Measurements from ENCODE around the gene CBFA2T3.

Gene CBFA2T3

DNA sequence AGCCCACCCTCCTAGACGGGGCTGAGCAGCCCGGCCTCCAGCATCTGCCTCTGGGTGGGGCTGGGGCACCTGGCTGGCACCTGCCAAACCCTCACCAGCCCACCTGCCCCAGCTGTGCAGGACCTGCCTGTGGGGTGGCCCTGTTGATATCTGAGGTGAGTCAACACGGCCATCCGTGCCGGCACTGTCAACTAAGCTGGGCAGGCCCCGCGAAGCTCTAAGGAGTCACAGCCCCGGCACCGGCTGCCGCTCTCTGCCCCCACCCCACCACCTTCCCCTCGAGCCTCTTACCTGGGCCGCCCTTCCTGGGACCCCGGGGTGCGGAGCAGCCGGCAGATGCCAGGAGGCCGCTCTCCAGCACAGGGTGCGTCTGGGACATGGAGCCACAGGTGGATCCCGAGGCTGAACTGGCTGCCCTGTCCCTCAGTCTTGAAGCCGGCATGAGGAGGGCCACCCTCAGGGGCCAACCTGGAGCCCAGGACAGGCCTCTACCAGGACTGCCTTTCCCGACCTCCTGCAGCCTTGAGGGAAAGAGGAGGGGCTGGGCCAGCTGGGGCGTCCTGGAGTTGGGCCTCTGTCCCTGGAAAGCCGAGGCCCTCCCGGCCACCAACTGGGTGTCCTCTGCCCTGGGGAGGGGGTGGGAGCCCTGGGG, 515 bp downstream of the CBFA2T3 start:
- no peak for DNase-seq (ENCODE audit: low read depth in 2 of 2)

DNA sequence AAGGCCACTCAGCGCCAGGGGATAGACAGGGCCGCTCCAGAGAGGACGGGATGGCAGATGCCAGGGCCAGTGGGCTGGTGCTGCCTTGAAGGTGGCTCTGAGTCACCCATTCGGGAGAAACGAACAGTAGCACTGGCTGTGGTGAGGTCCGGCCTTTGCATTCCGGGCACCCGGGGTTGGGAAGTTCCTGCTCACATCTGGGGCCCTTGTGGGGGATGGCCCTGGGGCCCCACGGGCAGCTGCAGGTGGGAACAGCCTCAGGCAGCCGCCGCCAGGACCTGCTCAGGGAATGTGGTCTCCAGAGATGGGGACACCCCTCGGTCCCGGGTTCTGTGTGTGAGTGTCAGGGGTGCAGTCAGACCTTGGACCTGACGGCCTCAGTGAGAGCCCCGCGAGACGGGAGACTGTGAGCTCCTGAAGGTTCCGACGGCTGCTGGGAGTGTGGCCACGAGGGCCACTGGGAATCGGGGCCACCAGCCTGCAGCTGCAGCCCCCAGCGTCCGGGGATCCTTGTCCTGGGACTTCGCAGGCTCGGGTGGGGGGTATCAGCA, 1.4 kb downstream of the CBFA2T3 start:
- DNase-seq (ENCODE audit: low read depth in 2 of 2): no peak

DNA sequence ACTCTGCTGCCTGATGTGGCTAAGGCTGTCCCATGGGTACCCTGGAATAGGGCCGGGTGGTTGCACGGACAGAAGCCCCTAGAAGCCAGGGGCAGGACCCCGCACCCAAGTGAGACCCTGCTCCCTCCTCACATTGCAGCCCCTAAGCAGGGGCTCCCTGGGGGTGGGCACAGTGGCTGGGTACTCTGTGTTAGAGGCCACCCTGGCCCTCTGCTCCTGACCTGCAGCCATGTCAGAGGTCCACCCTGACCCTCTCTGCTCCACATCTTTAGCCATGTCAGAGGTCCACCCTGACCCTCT, 2.1 kb downstream of the CBFA2T3 start:
- DNase-seq (ENCODE audit: low read depth in 2 of 2): no peak

DNA sequence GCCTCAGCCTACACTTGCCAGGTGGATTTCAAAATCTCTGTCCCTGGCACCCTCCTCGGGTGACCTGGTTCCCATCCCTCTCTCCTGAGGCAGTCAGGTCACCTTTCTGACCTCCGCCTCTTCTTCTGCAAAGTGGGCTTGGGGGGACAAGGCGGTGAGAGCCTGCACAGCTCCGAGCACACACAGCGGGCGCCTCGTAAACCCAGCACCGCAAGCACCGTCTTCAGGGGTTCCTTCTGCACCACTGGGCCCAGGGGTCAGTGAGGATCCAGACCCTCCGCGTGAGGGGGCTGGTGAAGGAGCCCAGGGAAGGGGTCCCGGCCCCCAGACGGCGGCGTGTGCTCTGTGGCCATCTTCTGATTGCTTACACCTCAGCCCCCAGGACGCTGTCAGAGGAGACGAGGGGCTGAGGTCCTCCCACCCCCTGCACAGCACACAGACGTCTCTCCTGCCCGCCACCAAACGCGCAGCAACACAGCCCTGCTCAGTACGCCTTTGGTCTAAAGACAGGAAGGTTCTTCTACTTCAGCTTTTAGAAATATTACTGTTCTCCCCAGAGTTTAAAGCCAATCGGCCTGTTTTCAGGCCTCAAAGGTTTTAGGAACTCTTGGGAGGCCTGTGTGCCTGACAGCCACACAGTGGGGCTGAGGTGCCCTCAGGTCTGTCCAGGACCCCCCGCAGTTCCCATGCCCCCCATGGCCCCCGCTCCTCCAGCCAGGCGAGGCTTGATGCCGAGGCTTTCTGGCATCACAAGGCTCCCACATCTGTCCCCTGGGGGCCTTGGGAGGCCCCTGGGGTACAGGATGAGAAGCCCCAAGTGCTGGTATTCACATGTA, 2.7 kb downstream of the CBFA2T3 start:
- no peak for DNase-seq (ENCODE audit: low read depth in 2 of 2)

DNA sequence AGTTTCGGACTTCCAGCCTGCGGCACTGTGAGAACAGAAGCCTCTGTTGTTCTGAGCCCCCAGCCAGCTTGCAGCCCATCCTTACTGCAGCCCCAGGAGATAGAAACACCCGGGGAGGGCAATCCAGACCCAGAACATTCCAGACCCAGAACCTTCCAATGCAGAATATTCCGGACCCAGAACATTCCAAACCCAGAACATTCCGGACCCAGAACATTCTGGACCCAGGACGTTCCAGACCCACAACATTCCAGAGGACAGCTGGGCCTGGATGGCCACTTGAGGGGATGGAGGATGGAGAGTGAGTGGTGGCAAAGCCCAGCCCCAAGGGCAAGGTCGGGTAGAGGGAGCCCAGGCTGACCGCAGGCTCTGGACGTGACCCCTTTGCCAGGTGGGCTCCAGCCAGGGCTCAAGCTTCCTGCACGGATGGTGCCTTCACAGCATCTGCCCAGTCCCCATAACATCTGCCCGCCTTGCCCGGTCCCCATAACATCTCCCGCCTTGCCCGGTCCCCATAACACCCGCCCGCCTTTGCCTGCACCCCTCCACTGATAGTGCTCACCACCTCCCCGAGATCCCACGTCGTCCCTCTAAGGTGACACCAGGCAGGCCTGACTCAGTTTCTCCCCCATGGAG, 3.5 kb downstream of the CBFA2T3 start:
- no peak for DNase-seq (ENCODE audit: low read depth in 2 of 2)

DNA sequence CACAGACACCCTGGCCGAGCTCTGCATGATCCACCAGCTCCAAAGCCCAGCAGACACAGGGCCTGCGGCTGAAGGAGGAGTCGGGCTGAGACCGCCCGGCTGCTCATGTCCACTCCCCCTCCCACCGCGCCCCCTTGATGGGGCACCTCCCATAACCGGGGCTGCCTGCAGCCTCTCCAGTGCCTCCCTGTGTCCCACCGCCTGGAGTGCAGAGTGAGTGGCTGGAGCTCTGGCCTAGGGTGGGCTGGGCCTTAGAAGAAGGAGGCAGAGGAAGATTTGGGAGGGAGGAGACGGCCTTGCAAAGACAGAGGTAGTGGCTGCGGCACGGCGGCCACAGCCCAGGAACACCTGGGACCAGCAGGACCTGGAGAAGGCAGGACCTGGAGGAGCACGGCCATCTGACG, 4.0 kb downstream of the CBFA2T3 start:
- no peak for DNase-seq (ENCODE audit: low read depth in 2 of 2)

DNA sequence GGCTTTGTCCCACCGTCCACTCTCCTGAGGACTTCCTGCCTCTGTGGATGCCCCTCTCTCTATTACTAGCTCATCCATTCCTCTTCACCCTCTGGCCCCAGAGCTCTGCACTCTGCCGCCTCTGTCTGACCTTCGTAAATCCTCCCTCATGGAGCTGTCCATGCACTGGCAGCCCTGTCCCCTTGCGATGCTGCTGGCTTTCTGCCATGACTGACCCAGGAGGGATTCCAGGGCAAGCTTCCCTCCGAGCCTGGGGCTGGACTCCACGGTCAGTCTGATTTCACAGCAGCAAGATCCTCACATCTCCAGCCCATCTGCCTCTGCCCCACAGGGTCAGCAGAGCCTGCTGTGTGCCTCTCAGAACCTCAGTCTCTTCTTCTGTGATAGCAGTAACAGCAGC, 4.7 kb downstream of the CBFA2T3 start:
- DNase-seq (ENCODE audit: low read depth in 2 of 2): no peak

DNA sequence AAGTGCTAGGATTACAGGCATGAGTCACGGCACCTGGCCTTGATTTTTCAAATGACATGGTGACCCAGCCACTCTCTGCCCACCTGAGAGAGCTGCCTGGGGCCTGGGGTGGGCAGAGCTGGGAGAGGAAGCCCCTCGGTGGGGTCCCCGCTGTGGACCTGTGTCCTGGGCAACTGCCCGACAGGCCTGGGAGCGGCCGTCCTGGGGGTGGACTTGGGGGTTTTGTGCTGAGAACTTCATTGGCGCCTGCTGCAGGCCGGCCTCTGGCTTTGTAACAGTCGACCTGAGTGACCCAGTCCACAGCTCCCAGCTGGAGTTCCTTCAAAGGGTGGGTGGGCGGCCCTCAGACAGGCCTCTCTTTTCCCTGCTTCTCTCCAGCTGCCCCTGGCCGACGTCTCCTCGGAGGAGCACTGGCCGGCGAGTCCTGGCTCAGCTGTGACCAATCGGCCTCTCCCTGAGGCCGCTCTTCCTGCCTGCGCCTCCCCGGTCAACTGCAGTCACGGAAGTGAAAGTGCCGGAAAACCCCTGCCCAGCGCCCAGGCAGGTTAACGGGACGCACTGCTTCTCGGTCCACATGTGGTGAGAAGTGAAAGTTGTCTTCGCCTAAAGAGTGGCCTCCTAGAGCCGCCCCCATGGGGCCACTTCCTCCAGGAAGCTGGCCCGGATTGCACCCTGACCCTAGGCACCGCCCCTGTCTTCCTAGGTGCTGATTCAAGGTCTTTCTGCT, 5.5 kb downstream of the CBFA2T3 start:
- no peak for DNase-seq (ENCODE audit: low read depth in 2 of 2)

DNA sequence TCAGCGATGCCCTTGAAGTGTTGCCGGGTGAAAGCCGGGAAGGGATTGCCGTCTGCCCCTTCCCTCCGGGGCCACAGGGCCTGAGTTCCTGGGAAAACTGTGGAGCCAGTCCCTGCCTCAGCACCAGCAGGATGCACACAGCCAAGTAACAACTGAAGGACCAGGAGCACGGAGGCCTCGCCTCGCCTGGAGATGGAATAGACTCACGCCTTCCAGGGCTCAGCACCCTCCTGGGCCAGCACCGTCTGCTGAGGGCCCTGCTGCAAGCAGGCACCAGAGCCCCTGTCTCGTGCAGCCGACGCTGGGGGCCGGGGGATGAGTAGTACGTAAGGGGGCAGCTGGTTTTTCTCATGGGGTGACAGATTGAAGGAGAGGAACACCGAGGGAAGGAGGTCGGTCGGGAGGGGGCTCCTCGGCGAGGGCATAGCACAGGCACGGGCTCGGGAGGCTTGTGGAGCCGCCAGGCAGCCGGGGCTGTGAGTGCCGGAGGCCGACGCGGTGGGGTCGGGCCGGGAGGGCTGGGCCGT, 6.4 kb downstream of the CBFA2T3 start:
- DNase-seq (ENCODE audit: low read depth in 2 of 2): no peak

DNA sequence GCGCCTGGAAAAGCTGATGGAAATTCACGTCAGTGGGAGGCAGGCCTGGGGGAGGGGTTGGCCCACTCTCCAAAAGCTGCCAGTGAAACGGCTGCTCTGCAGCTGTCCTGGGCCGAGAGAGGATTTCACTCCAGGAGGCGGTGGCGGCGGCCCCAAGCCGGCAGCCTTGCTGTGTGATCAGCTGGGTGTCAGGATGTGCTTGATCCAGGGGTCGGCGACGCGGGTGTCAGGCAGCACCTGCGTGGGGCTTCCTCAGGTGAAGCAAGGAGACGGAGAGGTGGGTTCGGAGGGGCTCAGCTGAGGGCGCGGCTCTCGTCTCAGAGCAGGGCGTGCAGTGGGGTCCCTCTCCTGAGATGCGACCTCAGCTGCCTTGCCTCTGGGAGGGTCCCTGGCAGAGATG, 7.0 kb downstream of the CBFA2T3 start:
- DNase-seq (ENCODE audit: low read depth in 2 of 2): no peak

DNA sequence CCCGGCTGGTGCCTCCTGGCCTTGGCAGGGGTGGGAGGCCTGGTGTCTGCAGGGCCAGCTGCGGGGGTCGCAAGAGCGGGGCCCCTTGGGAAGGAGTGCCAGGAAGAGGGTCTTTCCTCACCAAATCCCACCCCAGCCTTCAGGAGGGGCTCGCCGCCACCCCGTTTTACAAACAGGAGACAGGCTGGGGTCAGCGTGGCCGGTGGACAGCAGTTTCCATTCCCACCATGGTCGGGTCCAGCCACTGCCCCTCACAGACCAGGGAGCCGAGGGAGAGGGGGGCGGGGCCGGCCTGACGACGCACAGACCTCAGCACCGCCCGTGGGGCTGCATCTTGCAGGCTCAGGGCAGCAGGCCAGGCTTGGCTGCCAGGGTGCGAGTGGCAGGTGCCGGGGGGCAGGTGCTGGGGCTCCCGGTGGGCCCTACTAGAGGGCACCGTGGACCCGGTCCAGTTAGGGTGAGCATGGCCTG, 7.6 kb downstream of the CBFA2T3 start:
- no peak for DNase-seq (ENCODE audit: low read depth in 2 of 2)

DNA sequence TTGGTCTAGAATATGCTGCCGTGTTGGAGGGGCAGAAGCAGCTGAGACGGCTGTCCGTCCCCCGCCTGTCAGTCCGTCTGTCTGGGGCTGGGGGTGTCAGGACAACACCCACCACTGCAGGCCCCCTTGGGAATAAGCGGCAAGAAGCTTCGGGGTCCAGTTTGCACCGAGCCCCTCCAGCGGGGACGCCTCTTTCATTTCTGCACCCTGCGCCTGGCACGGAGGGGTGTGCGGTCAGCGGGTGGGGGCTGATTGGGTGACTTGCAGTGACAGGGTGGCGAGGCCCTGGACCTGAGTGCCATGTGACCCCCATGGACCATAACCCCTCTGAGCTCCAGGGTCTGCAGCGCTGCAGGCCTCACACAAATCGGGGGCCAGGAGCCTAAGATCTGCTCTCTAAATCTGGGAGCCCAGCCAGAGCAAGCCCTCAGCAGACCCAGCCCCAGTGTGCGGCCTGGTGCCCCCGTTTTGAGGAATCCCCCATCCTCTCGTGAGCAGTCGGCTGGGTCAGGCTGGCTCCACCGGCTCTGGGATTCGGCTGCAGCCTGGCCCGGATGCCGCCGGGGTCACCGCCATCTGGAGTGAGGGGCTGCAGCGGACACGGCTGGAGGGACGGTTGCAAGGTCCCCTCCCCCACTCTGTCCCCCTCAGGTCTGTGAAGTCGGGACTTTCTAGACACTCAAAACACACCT, 8.3 kb downstream of the CBFA2T3 start:
- no peak for DNase-seq (ENCODE audit: low read depth in 2 of 2)

DNA sequence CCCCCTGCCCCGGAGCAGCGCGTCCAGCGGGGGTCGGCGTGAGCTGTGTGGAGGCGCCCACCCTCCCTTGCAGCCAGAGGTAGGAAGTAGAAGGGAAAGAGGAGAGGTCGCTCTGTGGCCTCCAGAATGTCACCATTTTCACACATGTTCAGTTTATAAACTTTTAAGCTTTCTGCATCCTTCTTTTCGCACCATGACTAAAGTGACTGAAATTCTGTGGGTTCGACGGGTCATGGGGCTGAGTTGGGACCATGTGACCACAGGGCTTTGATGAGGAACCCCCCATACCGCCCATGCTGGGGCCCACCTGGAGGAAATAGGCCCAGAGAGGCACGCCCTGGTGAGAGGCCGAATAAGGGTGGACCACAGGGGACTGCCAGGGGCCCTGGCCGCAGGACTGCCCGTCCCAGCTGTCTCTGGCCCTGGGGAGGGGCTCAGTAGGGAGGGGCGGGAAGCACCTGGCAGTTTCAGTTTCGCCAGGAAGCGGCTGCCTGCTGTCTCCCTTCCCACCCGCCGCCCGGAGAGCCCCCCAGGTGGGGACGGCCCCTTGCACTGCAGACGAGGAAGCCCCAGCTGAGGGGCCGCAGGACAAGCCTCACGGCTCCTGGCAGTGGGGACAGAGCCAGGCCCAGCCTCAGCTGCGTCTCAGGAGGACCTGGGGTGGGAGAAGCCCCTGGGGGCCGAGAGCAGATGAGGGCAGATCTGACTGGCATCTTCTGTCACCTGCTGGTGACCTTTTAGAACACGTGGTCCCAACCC, 9.0 kb downstream of the CBFA2T3 start:
- no peak for DNase-seq (ENCODE audit: low read depth in 2 of 2)

DNA sequence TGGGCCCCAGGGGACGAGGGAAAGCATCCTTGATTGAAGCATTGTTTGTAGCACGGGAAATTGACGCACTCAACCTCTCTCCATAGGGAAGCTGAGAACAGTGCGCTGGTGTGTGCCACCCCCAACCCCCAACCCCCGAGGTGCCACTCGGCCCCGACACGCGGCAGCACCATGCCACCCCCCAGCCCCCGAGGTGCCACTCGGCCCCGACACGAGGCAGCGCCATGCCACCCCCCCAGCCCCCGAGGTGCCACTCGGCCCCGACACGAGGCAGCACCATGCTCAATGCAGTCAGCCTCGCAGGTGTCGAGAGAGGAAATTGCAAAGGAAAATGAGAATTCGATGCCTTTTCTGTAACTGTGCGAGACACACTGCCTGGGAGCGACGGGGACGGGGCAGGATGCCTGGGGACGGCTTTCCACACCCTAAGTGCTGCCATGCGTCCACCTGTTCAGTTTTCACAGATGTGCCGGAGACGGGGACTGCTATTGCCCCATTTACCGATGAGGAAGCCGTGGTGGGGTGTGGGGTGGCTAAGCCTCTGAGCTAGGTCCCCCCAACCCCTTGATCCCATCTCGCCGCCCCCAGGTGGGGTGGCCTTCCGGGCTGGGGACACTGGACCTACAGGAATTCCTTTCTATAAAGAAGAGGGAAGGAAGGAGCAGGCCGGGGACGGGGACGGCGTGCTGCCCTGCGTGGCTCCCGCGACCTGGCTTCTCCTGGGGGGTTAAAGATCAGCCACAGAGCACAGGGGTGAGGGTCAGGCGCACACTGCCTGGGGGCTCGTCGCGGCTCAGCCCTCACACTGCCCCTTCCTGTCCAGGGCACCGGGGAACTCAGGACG, 9.8 kb downstream of the CBFA2T3 start:
- no peak for DNase-seq (ENCODE audit: low read depth in 2 of 2)

DNA sequence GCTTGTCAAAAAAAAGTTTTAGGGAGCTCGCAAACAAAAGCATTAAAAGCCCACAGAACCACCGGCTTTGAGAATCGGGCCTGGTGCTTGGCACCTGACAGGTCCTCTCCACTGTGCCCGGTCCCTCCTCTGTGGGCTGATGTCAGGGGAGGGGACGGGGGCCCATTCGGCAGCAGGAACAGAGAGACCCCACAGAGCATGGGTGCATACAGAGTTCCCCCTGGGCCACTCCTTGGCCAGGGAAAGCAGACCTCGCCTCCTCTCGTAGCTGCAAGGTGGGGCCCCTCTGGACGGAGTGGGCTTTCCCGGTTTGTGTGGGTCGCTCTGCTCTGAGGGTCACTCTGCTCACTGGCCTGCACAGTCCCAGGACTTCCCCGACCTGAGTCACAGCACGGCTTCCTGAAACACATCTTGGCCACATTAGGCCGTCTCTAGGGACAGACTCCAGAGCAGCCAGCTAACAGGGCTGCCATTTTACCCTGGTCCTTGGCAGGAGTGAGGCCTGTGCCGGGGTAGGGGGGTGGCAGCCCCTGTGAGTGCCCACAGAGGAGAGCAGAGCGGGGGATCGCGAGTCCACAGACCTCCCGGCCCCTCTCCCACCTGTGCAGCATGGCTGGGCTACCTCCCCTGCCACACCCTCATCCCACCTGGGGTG, 11.1 kb downstream of the CBFA2T3 start:
- no peak for DNase-seq (ENCODE audit: low read depth in 2 of 2)

DNA sequence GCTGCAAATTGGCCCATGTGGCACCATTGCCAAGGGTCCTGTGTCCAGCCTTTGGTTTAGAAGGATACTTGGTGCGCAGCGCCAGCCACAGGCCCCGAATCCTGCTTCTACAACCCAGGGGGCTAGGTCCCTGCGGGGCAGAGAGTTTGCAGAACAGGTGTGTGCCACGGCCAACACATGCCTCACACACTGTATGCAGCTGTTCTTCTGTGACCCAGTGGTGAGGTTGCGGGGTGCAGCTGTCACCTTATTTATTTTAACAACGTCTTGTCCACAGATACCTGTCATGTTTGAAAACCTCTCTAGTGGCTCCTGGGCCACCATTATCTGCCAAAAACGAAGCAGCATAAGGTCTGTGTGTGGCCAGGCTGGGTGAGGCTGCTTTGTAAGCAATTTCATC, 11.6 kb downstream of the CBFA2T3 start:
- DNase-seq (ENCODE audit: low read depth in 2 of 2): no peak

DNA sequence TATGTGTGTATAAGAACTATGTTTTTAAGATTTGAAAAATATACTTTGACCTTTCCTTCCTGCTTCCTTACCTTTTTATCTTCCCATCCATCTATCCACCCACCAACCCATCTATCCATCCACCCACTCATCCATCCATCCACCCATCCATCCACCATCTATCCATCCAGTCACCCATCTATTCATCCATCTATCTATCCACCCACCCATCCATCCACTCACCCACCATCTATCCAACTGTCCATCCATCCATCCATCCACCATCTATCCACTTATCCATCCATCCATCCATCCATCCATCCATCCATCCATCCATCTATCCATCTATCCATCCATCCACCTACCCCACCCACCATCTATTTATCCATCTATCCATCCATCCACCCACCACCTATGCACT, 12.4 kb downstream of the CBFA2T3 start:
- DNase-seq (ENCODE audit: low read depth in 2 of 2): no peak

DNA sequence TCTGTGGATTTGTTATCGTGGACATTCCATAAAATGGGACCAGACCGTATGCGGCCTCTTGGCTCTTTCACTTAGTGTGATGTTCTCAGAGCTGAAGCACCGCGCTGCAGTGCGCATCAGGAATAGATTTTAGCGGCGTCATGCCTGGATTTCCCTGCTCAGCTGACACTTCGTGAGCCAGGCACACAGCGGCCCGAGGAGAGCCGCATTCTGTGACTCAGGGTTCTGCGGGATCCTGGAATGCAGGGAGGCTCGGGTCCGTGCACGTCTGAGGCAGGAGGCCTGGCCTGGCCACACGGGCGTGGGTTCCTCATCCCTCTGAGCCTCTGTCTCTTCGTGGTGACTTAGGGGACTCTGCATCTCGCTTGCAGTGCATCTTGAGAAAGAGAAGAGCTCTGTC, 13.4 kb downstream of the CBFA2T3 start:
- DNase-seq (ENCODE audit: low read depth in 2 of 2): no peak
